Testis (tissue), 3 donors: ENCODE data around the gene TBL1X. TPM values are rescaled to one million over a fixed set of nuclear protein-coding genes. Genes with fewer than 3 reads are reported as not detected.

Source experiments
- DNase-seq: peaks from one replicate; pipeline ENCODE4 v3.0.0-alpha.2; 2019
- H3K27ac ChIP-seq, 2 donors: fragments of 200-600 bp; sonication (generic); one replicate each; pipeline ENCODE4 v1.5.1; 2019
- H3K27me3 ChIP-seq: fragments of 200-600 bp; sonication (generic); one replicate; pipeline ENCODE4 v1.5.1; 2019
- H3K36me3 ChIP-seq: fragments of 200-600 bp; sonication (generic); one replicate; pipeline ENCODE4 v1.5.1; 2017; ENCODE audit warnings: low read depth; ENCODE audit errors: missing control alignments
- H3K4me1 ChIP-seq: fragments of 200-600 bp; sonication (generic); one replicate; pipeline ENCODE4 v1.5.1; 2019
- H3K4me3 ChIP-seq, 2 donors: fragments of 200-600 bp; sonication (generic); one replicate each; pipeline ENCODE4 v1.5.1; 2017 to 2019
- H3K9me3 ChIP-seq: fragments of 200-600 bp; sonication (generic); one replicate; pipeline ENCODE4 v1.5.1; 2017
- POLR2A ChIP-seq: fragments of 450-650 bp; IDR thresholded peaks from one replicate; pipeline ENCODE4 v1.6.1; 2017; ENCODE audit warnings: antibody characterized with exemption, mild to moderate bottlenecking, moderate library complexity
- WGBS, 2 donors: methylation state at CpG; one replicate each; pipeline ENCODE4 v1.1.5; 2018; 5-methylcytosine and 5-hydroxymethylcytosine counted together
- intact Hi-C: fragments of 100-400 bp; cut with DNase I; formaldehyde crosslinking; loops from one replicate; pipeline ENCODE4 v1.15.1; 2023; ENCODE audit warnings: low total_unique reads
- polyA plus RNA-seq: library from polyadenylated mRNA; stranded (reverse); fragments of 350-450 nt; fragmentation: Illumina TruSeq; extraction: RNeasy Lipid Tissue Mini Kit (QIAGEN cat#74804); gene quantifications from one replicate; pipeline ENCODE4 v1.2.3, GENCODE V29; 2014; ENCODE audit warnings: low read depth, low replicate concordance; ENCODE audit not compliant: insufficient read depth
- total RNA-seq, 2 donors: library from RNA; depleted of rRNA; stranded (reverse); fragments of >200 nt; gene quantifications; one replicate each; pipeline ENCODE4 v1.2.3, GENCODE V29; 2016
- TF ChIP-seq, protein P1 (sequence below), 3 experiments: fragments of 450-650 bp in 2 of 3; fragments of 200-600 bp in 1 of 3; sonication (generic) in 1 of 3; IDR thresholded peaks; one replicate each; pipeline ENCODE4 v1.5.1; 2016 to 2019; ENCODE audit warnings: antibody characterized with exemption in 3 of 3, mild to moderate bottlenecking in 2 of 3, moderate library complexity in 1 of 3

Gene TBL1X
- total and polyA plus RNA-seq, 3 donors from 2014 or later, result 24.0 to 69.2 (median 48.1) TPM

DNA sequence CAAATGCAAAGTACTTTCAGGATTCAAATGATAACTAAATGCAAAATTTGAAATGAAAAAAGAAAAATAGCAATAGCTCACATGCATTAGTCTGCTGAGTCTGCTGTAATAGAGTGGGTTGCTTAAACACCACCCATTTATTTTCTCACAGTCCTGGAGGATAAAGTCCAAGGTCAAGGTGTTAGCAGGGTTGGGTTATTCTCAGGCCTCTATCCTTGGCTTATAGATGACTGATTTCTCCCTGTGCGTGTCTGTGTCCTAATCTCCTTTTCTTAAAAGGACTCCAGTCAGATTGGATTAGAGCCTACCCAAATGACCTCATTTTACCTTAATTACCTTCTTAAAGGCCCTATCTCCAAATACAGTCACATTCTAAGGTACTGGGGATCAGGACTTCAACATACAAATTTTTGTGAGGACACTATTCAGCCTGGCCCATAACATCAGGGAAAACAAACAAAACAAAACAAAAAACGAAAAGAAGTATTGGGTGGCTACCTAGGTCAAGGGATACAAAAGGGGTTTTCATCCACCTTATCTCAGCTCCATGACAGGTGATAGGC is 6.3 kb upstream of the TBL1X start:
- no peak for DNase-seq
- TF ChIP-seq, protein P1, sequence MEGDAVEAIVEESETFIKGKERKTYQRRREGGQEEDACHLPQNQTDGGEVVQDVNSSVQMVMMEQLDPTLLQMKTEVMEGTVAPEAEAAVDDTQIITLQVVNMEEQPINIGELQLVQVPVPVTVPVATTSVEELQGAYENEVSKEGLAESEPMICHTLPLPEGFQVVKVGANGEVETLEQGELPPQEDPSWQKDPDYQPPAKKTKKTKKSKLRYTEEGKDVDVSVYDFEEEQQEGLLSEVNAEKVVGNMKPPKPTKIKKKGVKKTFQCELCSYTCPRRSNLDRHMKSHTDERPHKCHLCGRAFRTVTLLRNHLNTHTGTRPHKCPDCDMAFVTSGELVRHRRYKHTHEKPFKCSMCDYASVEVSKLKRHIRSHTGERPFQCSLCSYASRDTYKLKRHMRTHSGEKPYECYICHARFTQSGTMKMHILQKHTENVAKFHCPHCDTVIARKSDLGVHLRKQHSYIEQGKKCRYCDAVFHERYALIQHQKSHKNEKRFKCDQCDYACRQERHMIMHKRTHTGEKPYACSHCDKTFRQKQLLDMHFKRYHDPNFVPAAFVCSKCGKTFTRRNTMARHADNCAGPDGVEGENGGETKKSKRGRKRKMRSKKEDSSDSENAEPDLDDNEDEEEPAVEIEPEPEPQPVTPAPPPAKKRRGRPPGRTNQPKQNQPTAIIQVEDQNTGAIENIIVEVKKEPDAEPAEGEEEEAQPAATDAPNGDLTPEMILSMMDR (IDR thresholded peaks at IDR 0.05), result no peak
- TF ChIP-seq POLR2A, result no peak
- intact Hi-C loops, result no loop called here
- no peaks in the 10 kb centered on the region for H3K9me3 ChIP-seq
- no peaks in the 10 kb centered on the region for H3K4me1 ChIP-seq
- 49 to 88% methylated on average over 1 to 2 of the region's 2 CpGs for WGBS, 2 donors
- H3K36me3 ChIP-seq, result no peaks in the 10 kb centered on the region
- no peak overlapping the region for H3K27ac ChIP-seq
- no peak overlapping the region for H3K4me3 ChIP-seq
- H3K27me3 ChIP-seq, result no peaks in the 10 kb centered on the region

DNA sequence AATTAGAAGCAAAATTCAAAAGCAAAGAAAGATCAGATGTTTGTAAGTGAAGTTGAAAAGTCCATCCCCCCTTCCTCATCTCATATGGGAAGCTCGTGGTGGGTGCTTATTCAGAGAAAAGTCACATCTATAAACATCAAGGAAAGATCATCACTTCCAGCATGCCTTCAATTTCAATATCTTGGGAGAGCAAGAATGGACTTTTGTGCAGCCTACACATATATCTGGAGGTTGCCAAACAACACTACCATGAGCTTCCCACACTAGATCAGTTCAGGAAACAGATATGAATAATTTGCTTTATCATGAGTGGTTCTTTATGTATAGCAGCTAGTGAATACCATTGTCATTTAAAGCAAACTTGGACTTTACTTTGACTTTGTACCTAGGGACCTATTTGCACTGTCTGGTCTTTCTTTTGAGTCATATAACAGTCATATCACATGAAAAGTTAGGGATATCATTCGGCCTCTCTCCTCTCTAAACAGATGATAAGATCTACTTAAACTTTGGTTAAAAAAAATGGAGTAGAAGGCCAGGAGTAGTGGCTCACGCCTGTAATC is 5.6 kb upstream of the TBL1X start:
- intact Hi-C loops, result no loop called here
- Histone ChIP-seq H3K36me3 (no peaks in the 10 kb centered on the region), H3K9me3 (no peaks in the 10 kb centered on the region), H3K4me3 (no peak overlapping the region), H3K27me3 (no peaks in the 10 kb centered on the region), H3K27ac (no peak overlapping the region), H3K4me1 (no peaks in the 10 kb centered on the region)
- WGBS, 2 donors, result 90 to 100% methylated on average over 3 of the region's 3 CpGs
- DNase-seq, result no peak
- TF ChIP-seq, protein P1 (IDR thresholded peaks at IDR 0.05), result no peak
- TF ChIP-seq POLR2A, result no peak

DNA sequence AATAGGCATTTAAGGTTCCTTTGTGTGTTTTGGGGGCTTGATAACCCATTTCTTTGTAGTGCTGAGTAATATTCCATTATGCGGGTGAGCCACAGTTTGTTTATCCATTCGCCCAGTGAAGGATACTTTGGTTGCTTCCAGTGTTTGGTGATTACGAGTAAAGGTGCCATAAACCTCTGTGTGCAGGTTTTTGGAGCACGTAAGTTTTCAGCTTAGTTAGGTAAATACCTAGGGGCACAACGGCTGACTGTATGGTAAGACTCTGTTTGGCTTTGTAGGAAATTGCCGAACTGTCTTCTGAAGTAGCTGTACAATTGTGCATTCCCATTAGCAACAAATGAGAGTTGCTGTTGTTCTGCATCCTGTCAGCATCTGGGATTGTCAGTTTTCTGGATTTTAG is 3.8 kb upstream of the TBL1X start:
- no peaks in the 10 kb centered on the region for H3K4me1 ChIP-seq
- intact Hi-C loops, result no loop called here
- no peaks in the 10 kb centered on the region for H3K9me3 ChIP-seq
- H3K27ac ChIP-seq, result no peak overlapping the region
- WGBS, 2 donors, result 80 to 81% methylated on average over 6 of the region's 6 CpGs
- TF ChIP-seq POLR2A, result no peak
- TF ChIP-seq, protein P1 (IDR thresholded peaks at IDR 0.05), result no peak
- DNase-seq, result no peak
- no peaks in the 10 kb centered on the region for H3K36me3 ChIP-seq
- no peak overlapping the region for H3K4me3 ChIP-seq
- no peaks in the 10 kb centered on the region for H3K27me3 ChIP-seq

DNA sequence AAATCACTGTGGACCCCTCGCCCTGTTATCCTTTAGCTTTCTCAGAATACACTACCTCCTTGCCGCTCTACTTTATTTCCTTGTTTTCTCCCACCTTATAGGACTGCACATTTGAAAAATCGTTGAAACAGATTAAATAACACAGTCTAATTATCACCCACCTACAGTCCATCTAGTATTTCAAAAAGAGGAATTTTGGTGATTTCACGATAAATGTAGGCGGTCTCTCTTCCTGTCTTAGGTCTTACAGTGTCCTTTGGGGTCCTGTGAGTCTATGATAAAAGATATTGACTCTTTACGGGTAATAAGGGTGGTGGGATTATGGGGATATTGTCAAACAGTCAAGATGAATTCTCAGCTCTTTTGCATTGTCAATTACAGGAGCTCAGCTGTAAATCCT is 2.4 kb upstream of the TBL1X start:
- Histone ChIP-seq H3K4me3 (no peak overlapping the region), H3K4me1 (no peaks in the 10 kb centered on the region), H3K9me3 (no peaks in the 10 kb centered on the region), H3K36me3 (no peaks in the 10 kb centered on the region), H3K27me3 (no peaks in the 10 kb centered on the region), H3K27ac (no peak overlapping the region)
- TF ChIP-seq POLR2A, result no peak
- TF ChIP-seq, protein P1 (IDR thresholded peaks at IDR 0.05), result no peak
- 33 to 41% methylated on average over 6 of the region's 6 CpGs for WGBS, 2 donors
- no peak for DNase-seq
- intact Hi-C loops, result no loop called here
